HepG2 (cell line): ENCODE results near the gene TLR6. TPM values are rescaled to one million over a fixed set of nuclear protein-coding genes. Genes with fewer than 3 reads are reported as not detected.
A peak's percentile ranks its signal among the peaks of the same experiment; 100 is the strongest.

ENCODE experiments used
- AGO1 ChIP-seq: fragments of 200-400 bp; formaldehyde crosslinking; IDR thresholded peaks from 2 replicates; pipeline ENCODE4 v1.6.1; 2017; ENCODE audit warnings: mild to moderate bottlenecking, low read depth, low read length, moderate library complexity; ENCODE audit not compliant: poor library complexity, severe bottlenecking
- ELF4 ChIP-seq: sonication (generic); formaldehyde crosslinking; IDR thresholded peaks from 2 replicates; pipeline ENCODE4 v1.5.0; 2020; ENCODE audit warnings: missing genetic modification reagents, mild to moderate bottlenecking, moderate library complexity, borderline replicate concordance
- HOXA3 ChIP-seq: sonication (generic); formaldehyde crosslinking; IDR thresholded peaks from 2 replicates; pipeline ENCODE4 v1.5.0; 2020; ENCODE audit warnings: missing genetic modification reagents
- IRF2 ChIP-seq: IDR thresholded peaks from 2 replicates; pipeline ENCODE4 v1.6.1; 2018; ENCODE audit warnings: missing genetic modification reagents, missing compliant biosample characterization
- KDM5B ChIP-seq: sonication (generic); formaldehyde crosslinking; IDR thresholded peaks from 2 replicates; pipeline ENCODE4 v1.4.0; 2020; ENCODE audit warnings: missing genetic modification reagents, mild to moderate bottlenecking, borderline replicate concordance
- KMT2B ChIP-seq: IDR thresholded peaks from 2 replicates; pipeline ENCODE4 v1.6.1; 2016; ENCODE audit warnings: missing genetic modification reagents, missing compliant biosample characterization
- MAF1 ChIP-seq: sonication (generic); formaldehyde crosslinking; IDR thresholded peaks from 2 replicates; pipeline ENCODE4 v1.5.0; 2020; ENCODE audit warnings: missing genetic modification reagents, borderline replicate concordance
- NCOA5 ChIP-seq: sonication (generic); formaldehyde crosslinking; IDR thresholded peaks from 2 replicates; pipeline ENCODE4 v1.4.0; 2020; ENCODE audit warnings: missing genetic modification reagents
- NR2F1 ChIP-seq, 2 experiments: fragments of 450-650 bp in 1 of 2; formaldehyde crosslinking in 1 of 2; IDR thresholded peaks; 2 replicates each; pipeline versions ENCODE4 v1.5.0 to v1.6.1; 2016 to 2020; ENCODE audit warnings: mild to moderate bottlenecking in 1 of 2, missing compliant biosample characterization in 1 of 2, missing genetic modification reagents in 1 of 2, moderate library complexity in 1 of 2
- PITX1 ChIP-seq: sonication (generic); formaldehyde crosslinking; IDR thresholded peaks from 2 replicates; pipeline ENCODE4 v1.5.1; 2020; ENCODE audit warnings: mild to moderate bottlenecking, missing genetic modification reagents
- POLR2G ChIP-seq: fragments of 200-400 bp; formaldehyde crosslinking; IDR thresholded peaks from 2 replicates; pipeline ENCODE4 v1.6.1; 2018; ENCODE audit warnings: mild to moderate bottlenecking, low read depth, low read length, moderate library complexity
- YEATS4 ChIP-seq: sonication (generic); formaldehyde crosslinking; IDR thresholded peaks from 2 replicates; pipeline ENCODE4 v1.4.0; 2020; ENCODE audit warnings: missing genetic modification reagents, borderline replicate concordance
- ZNF232 ChIP-seq: sonication (generic); formaldehyde crosslinking; IDR thresholded peaks from 2 replicates; pipeline ENCODE4 v1.4.0; 2020; ENCODE audit warnings: missing genetic modification reagents, borderline replicate concordance
- ZNF331 ChIP-seq: sonication (generic); formaldehyde crosslinking; IDR thresholded peaks from 2 replicates; pipeline ENCODE4 v1.4.0; 2020; ENCODE audit warnings: missing genetic modification reagents
- ZNF383 ChIP-seq: sonication (generic); formaldehyde crosslinking; IDR thresholded peaks from 2 replicates; pipeline ENCODE4 v1.4.0; 2020; ENCODE audit warnings: missing genetic modification reagents, mild to moderate bottlenecking, borderline replicate concordance
- ZNF549 ChIP-seq: sonication (generic); formaldehyde crosslinking; IDR thresholded peaks from 2 replicates; pipeline ENCODE4 v1.5.0; 2020; ENCODE audit warnings: missing genetic modification reagents
- ZNF605 ChIP-seq: sonication (generic); formaldehyde crosslinking; IDR thresholded peaks from 2 replicates; pipeline ENCODE4 v1.8.0; 2022; ENCODE audit warnings: mild to moderate bottlenecking, missing genetic modification reagents
- ZNF720 ChIP-seq: sonication (generic); formaldehyde crosslinking; IDR thresholded peaks from 2 replicates; pipeline ENCODE4 v1.4.0; 2020; ENCODE audit warnings: missing genetic modification reagents
- ZZZ3 ChIP-seq: sonication (generic); formaldehyde crosslinking; IDR thresholded peaks from 2 replicates; pipeline ENCODE4 v1.4.0; 2020; ENCODE audit warnings: missing genetic modification reagents, mild to moderate bottlenecking, borderline replicate concordance
- polyA plus RNA-seq, 8 experiments: library from polyadenylated mRNA; depleted of rRNA in 3 of 8; stranded (reverse) in 7 of 8; unstranded in 1 of 8; fragments of >200 nt; fragmentation: Illumina TruSeq in 4 of 8; extraction: Trizol in 4 of 8; gene quantifications; 2 replicates each; pipeline versions ENCODE4 v1.2.1 to v1.2.3, GENCODE V29; 2011 to 2016; ENCODE audit warnings: low read depth in 4 of 8, missing spikeins in 1 of 8, mixed read lengths in 1 of 8; ENCODE audit not compliant: insufficient read depth in 1 of 8
- total RNA-seq, 5 experiments: library from RNA; depleted of rRNA; stranded (reverse); fragments of >200 nt; fragmentation: Illumina TruSeq; extraction: Trizol; gene quantifications; 2 replicates each; pipeline ENCODE4 v1.2.3, GENCODE V29; 2016; ENCODE audit warnings: low read depth in 1 of 5
- TF ChIP-seq, protein P1 (sequence below): sonication (generic); formaldehyde crosslinking; IDR thresholded peaks from 2 replicates; pipeline ENCODE4 v1.4.0; 2020; ENCODE audit warnings: missing genetic modification reagents, borderline replicate concordance
- TF ChIP-seq, protein P2 (sequence below): sonication (generic); formaldehyde crosslinking; IDR thresholded peaks from 2 replicates; pipeline ENCODE4 v1.4.0; 2020; ENCODE audit warnings: missing genetic modification reagents
- TF ChIP-seq, protein P3 (sequence below): sonication (generic); formaldehyde crosslinking; IDR thresholded peaks from 2 replicates; pipeline ENCODE4 v1.4.0; 2020; ENCODE audit warnings: missing genetic modification reagents

TLR6 gene
- total and polyA plus RNA-seq, 2 of the 13 experiments (the other 11 are each of a cell fraction or from before 2014, with no cell fraction given) = 0.33 to 0.71 TPM

DNA sequence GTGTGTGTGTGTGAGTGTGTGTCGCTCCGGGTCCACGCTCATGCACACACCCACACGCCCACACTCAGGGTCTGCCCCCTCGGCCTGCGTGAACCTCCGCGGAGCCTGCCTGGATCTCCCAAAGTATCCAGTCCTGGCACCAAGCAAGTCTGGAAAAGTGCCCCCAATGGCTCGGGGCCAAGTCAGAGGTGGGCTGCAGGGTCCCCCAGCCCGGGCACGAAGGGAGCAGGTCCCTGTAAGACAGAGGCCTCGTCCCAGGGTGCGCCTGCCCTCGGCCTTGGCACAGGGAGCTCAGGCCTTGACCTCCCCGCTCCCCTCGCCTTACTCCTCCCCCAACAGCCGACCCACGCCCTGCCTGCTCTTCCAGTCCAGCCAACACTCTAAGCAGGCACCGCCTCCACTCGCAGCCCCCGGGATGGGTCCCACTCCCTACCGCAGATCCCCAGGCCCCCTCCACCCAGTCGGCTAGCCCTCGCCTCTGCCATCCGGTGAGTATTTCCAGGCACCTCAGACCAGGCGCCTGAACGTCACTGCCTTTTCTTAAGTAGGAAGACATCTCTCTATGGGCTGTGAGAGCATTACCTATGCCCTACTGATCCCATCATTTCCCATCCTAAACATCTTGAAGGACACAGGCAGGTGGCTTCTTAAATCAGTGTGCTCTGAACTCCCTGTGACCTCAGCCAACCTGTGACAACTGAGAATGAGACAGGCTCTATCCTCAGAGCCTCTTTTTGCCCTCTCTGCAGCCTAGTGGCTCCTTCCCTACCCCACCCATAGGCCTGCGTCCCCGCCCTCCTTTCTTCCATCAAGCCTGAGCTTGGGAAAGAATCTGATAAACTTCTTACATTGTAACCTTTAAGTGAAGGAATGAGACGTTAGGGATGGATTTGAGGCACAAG is 11.7 kb upstream of the TLR6 start (continued):
- TF ChIP-seq, protein P1, sequence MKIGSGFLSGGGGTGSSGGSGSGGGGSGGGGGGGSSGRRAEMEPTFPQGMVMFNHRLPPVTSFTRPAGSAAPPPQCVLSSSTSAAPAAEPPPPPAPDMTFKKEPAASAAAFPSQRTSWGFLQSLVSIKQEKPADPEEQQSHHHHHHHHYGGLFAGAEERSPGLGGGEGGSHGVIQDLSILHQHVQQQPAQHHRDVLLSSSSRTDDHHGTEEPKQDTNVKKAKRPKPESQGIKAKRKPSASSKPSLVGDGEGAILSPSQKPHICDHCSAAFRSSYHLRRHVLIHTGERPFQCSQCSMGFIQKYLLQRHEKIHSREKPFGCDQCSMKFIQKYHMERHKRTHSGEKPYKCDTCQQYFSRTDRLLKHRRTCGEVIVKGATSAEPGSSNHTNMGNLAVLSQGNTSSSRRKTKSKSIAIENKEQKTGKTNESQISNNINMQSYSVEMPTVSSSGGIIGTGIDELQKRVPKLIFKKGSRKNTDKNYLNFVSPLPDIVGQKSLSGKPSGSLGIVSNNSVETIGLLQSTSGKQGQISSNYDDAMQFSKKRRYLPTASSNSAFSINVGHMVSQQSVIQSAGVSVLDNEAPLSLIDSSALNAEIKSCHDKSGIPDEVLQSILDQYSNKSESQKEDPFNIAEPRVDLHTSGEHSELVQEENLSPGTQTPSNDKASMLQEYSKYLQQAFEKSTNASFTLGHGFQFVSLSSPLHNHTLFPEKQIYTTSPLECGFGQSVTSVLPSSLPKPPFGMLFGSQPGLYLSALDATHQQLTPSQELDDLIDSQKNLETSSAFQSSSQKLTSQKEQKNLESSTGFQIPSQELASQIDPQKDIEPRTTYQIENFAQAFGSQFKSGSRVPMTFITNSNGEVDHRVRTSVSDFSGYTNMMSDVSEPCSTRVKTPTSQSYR (CRISPR knock-in tag) = peak; percentile 77
- TF ChIP-seq HOXA3 (CRISPR knock-in tag) (peak; percentile 11; the same call in 1 of the 2 replicates), NR2F1 (CRISPR knock-in tag; IDR thresholded peaks at IDR 0.05) (peak; percentile 53 to 58), PITX1 (CRISPR knock-in tag) (peak; percentile 28; the same call in 1 of the 2 replicates), ZZZ3 (CRISPR knock-in tag) (peak; percentile 61; the same call in 1 of the 2 replicates), ZNF549 (no peak), ZNF383 (0 out of 2 replicates have a peak, but pooled peaks have one; percentile 15), ELF4 (no peak), KDM5B (CRISPR knock-in tag) (peak; percentile 68; the same call in 1 of the 2 replicates), MAF1 (CRISPR knock-in tag) (peak; percentile 55; the same call in 1 of the 2 replicates), ZNF331 (CRISPR knock-in tag) (0 out of 2 replicates have a peak, but pooled peaks have one; percentile 4), AGO1 (peak; percentile 28), ZNF605 (CRISPR knock-in tag) (0 out of 2 replicates have a peak, but pooled peaks have one; percentile 29), KMT2B (peak; percentile 25; the same call in 1 of the 2 replicates), ZNF720 (no peak), YEATS4 (CRISPR knock-in tag) (peak; percentile 38; the same call in 1 of the 2 replicates), NCOA5 (CRISPR knock-in tag) (no peak), POLR2G (peak; percentile 53; the same call in 1 of the 2 replicates), ZNF232 (CRISPR knock-in tag) (peak; percentile 85), IRF2 (peak; percentile 46; the same call in 1 of the 2 replicates)
- TF ChIP-seq, protein P2, sequence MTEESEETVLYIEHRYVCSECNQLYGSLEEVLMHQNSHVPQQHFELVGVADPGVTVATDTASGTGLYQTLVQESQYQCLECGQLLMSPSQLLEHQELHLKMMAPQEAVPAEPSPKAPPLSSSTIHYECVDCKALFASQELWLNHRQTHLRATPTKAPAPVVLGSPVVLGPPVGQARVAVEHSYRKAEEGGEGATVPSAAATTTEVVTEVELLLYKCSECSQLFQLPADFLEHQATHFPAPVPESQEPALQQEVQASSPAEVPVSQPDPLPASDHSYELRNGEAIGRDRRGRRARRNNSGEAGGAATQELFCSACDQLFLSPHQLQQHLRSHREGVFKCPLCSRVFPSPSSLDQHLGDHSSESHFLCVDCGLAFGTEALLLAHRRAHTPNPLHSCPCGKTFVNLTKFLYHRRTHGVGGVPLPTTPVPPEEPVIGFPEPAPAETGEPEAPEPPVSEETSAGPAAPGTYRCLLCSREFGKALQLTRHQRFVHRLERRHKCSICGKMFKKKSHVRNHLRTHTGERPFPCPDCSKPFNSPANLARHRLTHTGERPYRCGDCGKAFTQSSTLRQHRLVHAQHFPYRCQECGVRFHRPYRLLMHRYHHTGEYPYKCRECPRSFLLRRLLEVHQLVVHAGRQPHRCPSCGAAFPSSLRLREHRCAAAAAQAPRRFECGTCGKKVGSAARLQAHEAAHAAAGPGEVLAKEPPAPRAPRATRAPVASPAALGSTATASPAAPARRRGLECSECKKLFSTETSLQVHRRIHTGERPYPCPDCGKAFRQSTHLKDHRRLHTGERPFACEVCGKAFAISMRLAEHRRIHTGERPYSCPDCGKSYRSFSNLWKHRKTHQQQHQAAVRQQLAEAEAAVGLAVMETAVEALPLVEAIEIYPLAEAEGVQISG (CRISPR knock-in tag) = peak; percentile 30; the same call in 1 of the 2 replicates
- TF ChIP-seq, protein P3, sequence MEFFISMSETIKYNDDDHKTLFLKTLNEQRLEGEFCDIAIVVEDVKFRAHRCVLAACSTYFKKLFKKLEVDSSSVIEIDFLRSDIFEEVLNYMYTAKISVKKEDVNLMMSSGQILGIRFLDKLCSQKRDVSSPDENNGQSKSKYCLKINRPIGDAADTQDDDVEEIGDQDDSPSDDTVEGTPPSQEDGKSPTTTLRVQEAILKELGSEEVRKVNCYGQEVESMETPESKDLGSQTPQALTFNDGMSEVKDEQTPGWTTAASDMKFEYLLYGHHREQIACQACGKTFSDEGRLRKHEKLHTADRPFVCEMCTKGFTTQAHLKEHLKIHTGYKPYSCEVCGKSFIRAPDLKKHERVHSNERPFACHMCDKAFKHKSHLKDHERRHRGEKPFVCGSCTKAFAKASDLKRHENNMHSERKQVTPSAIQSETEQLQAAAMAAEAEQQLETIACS (CRISPR knock-in tag) = peak; percentile 13; the same call in 1 of the 2 replicates
